Tongue (tissue), 2 donors: ENCODE measurements around the gene CLASP1. TPM values are rescaled to one million over a fixed set of nuclear protein-coding genes. Genes with fewer than 3 reads are reported as not detected.
A peak's percentile ranks its signal among the peaks of the same experiment; 100 is the strongest.

Experiments used
- DNase-seq: peaks from one replicate; pipeline ENCODE4 v3.0.0-alpha.2; 2015
- total RNA-seq: library from RNA; depleted of rRNA; stranded (reverse); fragments of >200 nt; gene quantifications from one replicate; pipeline ENCODE4 v1.2.3, GENCODE V29; 2014

Gene CLASP1
- total RNA-seq, 1 donor from 2014 or later: 163 TPM

DNA sequence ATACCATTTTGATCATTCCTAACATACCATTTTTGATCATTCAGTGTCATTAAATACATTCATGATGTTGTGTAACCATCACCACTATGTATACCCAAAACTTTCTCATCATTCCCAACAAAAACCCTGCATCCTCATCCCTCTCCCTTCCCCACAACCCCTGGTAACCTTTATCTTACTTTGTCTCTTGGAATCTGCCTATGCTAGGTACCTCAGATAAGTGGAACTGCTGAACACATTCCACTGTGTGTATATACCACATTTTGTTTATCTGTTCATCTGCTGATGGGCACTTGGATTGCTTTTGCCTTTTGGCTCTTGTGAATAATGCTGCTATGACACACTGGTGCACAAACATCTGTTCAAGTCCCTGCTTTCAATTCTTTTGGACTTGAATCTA is 280.4 kb downstream of the CLASP1 start:
- no peak for DNase-seq

DNA sequence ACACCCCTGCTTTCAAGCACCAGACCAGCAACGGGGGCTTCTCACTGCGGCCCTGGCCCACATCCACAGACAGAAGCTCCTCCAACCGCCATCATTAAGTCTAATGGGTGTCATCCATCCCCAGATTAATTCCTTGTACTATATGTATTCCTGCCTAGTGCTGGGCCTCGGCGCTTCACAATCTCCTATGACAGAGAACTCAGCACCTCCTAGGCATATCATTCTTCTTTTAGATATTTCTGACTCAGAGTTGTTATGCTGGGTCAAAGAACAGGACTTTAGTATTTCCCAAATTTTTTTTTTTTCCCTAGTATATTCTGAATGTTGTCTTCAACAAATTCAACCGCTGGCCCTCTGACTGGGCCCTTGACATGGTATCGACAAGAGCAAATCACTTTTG is 281.1 kb downstream of the CLASP1 start:
- no peak for DNase-seq

DNA sequence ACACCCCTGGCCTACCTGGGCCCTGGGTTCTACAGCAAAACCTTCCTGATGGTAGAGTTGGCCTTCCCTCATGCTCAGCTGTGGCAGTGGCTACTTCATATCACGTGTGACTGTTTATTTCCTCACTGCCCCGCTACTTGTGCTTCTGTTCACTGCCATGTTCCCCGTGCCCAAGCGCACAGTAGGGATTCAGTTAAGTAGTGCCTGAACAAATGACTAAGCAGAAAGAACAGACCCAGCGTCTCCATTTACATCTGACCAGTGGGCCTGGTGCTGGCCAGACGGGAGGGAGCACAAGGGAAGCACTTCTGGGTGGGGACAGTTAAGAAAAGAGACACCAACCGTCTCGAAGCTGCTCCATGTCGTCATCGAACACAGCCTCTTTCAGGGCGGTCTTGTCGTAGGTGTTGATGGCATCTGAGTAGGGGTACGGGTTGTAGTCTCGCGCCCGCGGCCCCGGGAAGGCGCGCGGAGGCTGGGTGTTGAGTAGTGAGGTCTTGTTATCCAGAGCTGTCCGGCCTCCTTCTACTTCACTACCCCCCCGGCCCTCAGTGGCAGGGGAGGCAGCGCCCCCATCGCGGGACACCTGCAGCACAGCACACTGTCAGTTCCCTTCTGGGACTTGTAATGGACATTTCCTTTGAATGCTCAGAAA is 281.9 kb downstream of the CLASP1 start:
- DNase-seq: no peak

DNA sequence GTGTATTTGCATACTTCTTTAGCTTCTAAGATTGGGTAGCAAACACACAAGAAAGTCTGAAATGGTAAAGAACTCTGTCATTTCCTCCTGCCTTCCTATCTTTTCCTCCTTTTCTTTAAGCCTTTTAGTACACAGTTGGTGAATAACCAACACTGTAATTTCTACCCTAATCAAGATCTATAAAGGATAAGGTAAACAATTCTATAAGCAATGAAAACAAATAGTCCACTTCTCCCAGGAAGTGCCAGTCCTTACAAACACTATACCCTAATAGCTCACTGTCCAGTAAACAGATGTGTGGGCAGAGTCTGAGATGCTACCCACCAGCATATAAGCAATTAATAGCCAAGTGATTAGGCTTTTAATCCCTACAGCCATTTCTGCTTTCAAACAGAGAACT is 283.2 kb downstream of the CLASP1 start:
- DNase-seq: no peak

DNA sequence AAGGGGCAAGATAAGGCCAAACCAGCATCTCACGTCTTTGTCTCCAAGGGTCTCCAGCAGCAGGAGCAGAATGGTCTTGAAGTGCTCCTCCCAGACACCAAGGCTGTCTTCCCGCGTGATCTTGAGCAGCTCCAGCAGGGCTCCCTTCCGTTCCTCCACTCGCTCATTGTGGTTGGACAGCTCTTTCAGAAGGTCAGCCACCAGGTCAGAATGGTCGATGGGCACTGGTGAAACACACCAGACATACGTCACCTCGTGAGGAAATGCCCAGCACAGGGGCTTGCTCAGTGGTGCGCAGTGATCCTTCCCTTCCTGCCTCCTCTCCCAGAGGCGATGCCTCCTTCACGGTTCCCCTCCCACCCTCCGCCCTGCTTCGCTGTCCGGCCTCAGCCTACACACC is 284.2 kb downstream of the CLASP1 start:
- no peak for DNase-seq

DNA sequence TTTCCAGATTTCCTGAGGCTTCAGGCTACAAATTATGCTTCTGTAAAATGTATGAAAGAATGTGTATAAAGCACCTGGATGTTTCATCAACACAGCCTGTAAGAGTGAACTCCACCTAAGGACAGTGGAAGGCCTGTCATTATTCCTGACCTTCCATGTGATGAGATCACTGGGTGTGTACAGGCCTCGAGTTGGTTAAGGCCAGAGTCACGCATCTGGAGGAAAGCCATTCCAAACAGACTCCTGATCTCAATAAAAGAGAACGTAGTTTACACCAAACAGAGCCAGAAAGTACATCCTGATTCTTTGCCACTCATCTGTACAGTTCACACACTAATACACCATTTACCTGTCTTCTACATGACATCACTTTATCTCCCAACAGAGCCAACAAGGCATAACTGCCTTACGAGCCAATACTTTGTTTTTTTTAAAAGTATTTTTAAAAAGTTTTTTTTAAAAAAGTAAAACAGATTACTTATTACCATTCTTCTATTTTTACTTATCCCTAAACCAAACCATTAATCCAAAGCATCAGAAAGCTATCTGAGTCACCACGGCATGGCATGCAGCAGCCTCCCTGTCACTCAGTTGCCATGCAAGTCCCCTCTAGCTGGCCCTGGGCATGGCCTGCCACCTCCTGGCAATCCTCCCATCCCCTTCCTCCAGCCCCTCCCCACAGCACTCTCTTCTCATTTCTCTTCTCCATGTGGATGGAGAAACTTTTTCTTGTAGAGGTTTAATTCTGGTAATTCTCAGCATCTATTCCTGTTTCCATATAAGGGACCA is 285.4 kb downstream of the CLASP1 start:
- DNase-seq: peak; percentile 40

DNA sequence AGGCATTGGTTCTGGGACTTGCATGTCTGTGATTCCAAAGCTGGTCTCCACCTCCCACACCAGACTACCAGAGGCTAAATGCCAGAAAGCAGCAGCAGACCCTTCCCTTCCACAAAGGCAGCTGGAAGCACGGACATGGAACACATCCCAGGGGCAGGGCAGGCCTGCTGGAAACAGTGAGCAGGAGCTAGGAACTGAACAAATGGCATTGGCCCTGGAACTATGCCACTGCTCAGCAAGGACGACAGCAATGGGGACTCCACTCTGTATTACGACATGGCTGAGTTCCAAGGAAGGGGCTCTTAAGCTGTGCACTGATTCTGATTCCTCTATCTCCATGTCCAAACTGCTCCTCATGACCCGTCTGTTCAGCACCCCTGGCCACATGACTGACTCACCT is 286.5 kb downstream of the CLASP1 start:
- peak; percentile 79 for DNase-seq

DNA sequence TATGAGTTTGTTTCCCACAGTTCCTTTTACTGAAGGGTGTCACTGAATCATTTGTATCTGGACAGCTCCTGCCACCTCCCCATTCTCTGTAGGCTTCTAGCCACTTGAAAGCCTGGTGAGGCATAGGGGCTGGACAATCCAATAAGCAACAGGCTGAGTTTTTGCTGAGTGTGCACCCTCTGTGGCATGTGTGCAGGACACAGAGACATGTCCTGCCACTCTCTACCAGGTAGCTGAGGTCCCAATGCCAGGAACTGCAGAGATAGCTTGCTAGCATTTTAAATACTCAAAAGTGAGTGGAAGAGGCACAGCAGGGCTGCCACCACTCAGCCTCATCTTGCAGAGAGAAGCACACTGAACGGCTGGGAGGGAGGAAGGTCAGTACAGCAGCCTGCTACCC is 287.0 kb downstream of the CLASP1 start:
- no peak for DNase-seq

DNA sequence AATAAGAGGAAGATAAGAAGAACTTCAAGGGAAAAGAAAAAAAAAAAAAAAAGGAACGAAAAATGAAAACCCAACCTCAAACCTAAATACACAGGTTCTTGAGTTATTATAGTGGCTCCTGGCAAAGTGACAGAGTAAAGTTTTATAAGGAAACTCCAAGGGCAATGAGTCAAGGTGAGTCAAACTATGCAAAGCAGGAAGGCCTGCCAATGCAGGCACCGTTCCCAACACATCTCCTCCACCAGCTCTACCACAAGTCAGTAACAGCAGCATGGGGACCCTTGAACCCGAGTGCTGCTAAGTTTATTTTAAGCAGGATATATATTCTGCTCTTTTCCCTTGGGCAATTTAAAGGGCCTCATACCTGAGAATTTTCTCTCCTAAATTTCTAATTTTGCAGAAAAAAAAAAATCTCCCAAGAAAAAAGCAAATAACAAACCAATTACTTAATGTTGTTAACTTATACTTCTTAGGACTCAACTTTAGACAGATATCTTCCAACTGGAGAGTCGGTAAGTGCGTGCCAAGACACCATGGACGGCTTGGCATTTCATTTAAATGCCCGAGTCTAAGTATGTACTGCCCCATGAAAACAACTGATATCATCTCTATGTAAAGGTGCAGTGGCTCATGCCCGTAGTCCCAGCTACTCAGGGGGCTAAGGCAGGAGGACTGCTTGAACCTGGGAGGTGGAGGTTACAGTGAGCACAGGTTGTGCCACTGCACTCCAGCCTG is 288.5 kb downstream of the CLASP1 start:
- DNase-seq: no peak

DNA sequence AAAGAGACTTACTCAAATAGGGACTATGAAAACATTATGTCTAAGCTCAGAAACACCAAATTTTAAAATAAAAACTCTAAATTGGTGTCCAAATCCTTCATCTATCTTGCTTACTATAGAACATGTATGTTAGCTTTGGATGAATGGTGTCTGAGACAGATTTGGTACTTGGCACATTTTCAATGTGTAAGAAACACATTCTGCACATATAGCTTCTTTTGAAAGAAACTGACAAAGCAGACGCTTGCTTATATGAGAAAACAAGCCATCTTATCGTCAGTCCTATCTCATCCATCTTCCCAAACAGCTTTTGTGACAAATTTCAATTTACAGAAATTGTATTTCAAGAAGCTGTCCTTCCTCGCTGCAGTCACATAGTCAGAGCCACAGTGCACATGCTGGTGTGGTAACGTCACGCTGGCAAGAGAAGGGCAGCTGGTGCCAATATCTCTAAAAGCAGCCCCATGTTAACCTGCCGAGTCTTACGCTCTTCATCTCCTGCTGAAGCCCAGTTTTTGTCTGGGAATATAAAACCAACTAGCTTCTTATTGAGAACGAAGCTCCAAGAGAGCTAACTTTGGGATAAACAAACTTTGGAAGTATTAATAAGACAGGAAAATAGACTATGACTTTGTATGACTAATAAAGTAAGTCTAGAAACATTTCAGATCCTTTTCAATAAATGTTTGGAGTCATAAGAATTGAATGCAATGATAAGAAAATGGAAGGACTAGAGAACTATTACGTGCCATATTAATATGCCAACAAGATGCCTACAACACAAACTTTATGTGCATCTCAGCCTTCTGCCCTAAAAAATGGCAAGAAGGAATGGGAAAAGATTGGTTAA is 289.3 kb downstream of the CLASP1 start:
- no peak for DNase-seq

DNA sequence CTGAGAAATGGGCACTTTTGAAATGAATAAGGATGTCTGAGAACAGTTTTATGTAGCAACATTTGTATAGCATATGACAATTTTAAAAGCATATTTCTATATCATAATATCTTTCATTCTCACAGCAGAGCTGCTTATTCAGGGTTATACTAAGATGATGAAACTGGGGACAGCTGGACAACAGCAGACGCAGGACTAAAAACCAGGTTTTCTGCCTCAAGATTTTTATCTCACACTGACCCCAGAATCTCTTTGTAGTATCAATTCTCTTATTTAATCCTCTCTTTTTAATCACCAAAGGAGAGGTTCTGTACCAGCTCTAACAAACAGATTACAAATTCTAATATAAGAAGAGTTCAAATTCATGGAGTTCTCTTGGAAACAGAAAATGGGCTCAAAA is 290.1 kb downstream of the CLASP1 start:
- DNase-seq: no peak

DNA sequence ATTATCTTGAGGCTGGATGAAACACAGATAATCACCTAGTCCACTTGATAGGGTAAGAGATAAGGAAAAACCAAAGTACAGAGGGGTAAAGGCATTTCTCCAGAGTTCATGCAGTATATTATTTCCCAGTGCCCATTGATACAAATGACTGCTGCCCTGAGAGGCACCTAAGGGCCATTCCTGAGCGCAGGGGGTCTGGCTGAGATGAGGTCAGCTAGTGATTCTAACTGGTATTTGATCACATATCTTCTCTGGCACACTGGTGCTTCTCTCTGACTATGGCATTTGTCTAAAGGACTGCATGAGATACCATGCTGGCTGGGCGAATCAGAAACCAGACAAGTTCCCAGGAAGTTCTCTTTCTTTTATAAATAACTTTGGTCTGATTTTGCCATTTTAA is 291.0 kb downstream of the CLASP1 start:
- no peak for DNase-seq

DNA sequence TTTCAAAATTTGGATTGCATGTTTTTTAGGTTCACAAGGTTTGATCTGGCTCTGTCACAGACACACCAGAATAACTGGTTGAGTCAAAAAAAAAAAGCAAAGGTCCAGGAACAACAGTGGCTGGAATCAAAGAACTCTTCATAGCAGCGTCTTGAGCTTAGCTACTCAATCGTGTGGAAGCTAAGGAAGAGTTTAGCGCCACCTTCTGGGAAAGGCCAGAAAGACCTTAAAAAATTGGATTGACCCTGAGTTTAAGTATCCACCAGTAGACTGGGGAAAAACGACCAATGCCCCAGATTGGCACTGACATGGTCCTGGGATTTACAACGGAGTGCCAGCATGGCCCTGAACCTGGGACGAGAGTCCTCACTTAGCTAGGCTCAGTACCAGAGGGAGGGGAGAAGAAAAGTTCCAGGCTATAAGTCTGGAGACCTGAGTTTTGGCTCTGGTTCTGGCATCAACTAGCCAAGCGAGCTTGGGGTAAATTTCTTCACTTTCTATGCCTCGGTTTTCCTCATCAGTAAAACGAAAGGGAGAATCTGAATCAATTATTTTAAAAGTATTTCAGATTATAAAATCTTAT is 293.1 kb downstream of the CLASP1 start:
- DNase-seq: peak; percentile 85

DNA sequence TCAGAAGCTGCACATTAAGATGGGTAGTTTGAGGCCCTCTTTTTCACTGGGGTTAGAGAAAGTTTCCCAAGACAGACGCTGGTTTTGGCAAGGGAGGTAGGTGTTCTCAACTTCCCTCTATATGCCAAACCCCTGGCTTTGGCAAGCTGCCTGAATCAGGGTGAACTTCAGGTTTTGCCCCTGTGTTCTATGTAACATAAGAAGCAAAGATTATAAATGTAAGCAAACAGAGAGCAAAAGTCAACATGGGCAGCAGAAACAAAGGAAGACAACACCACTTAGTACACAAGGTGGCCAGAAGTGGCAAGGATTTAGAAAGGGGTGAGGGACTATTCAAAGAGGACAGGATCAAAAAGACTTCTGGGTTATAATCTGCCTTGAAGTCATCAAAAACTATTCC is 293.8 kb downstream of the CLASP1 start:
- DNase-seq: no peak

DNA sequence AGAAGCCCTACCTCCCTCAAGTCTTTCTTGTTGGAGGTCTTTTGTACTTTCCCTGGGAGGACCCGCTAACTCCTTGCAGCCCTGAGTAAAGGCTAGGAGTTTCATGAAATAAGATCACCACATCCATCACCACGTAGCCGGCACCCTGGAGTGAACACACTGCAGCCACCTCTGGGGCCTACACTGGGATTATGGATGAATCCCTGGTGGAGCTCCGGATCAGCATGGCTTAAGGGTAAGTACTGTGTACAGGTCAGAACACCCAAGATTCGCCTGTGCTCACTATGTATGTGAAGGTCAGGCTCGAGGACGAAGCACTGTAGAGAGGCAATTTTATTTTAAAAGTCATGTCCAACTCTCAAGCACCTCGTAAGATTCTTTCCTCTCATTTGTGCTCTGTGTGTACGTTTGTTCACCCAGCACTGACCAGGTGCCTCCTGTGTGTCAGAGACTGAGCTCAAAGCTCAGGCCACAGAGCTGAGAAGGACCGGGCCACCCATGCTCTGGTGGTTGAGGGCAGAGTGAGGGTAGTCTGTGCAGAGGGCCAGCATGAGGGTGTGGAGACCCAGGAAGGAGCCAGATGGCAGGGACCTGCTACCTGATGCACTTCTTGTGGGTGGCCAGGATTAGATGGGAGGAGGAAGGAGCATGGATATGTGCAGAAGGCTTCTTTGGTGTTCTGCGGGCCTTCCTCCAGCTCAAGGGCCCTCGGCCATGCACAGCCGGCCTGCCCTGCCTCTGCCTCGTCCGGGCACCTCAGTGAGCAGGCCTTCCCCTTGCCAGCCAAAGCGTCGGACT is 297.5 kb downstream of the CLASP1 start:
- DNase-seq: no peak

DNA sequence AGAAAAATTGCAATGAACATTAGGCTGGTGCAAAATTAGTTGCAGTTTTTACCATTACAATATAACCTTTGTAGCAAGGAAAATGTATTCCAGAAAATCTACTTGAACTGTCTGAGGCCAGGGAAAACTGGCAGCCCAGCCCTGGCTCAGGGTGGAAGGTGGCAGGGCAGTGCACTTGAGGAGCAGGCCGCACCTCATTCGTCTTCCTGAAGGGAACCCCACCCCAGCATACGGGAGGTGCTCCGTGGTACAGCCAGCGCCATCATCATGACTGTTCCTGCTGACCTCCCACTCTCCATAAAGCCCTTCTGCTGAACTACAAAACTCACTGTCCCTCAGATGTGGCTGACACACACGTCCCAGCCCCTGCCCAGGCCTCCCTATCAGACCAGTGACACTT is 298.4 kb downstream of the CLASP1 start:
- no peak for DNase-seq

DNA sequence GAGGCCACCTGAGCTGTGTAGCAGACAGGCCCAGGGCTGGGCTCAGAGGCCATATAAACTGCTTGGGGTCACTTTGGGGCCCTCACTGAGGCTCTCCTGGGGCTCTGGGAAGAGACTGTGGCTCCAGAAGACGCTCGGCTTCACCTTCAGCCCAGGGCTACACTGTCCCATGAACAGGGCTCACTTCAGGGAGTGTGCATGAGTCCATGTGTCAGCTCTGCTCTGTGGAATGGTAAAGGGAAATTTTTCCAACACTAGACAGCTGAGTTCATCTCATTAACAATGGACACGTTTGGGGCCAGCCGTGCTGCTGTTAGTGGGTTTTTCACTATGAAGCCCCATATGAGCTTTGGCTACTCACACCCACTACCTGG is 298.9 kb downstream of the CLASP1 start:
- DNase-seq: no peak

DNA sequence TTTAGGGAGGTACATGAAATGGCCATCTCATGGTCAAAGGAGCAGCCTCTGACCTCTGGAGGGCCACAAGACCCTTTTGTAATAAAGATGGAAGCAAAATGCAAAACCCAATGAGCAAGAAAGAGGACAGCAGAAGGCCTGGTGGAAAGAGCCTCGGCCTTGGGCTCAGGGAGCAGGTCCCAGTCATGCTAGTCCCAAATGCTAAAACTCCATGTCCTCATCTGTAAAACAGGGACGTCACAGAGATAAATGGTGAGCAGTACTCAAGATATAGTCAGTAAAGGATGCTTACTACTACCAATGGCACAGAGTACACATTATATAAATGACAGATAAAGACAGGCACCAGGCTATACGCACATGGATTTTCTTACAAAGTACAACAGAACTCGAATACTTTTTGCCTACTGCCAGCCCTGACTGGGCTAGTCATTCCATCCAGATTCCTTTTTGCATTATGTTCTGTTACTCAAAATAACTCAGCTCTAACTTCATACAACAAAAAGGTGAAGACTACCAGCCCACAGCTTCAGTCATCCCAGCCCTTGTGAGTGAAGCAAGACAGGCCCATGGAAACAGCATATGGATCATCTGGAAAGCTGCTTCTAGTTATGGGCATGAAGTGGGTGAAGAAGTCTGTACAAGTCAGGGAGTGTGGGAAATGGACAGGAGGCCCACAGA is 299.4 kb downstream of the CLASP1 start:
- no peak for DNase-seq

DNA sequence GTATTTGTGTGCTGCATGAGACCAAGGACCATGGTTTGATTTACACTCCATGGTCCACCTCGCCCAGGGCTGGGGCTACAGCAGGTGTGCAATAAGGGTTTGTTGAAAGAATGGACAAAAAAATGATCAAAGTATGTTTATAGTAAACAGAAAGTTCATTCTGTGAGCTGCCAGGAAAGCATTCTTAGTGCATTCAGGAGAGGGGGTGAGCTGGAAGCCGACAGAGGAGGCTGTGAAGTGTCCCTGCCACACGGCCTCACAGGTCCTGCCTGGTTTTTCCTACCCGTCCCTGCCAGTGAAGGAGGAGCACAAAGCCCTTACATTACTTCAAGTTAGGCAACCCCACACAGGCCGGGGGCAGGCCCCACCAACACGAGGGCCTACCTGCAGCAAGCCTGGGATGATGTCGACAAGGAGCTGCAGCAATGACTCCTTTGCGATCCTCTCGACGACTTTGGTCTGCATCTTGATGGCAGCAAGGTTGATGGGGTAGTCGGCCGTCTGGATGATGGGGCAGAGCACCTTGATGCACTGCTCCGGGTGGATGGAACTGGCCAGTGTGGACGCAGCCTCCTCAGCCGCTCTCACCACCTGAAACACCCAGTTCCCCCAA is 301.0 kb downstream of the CLASP1 start:
- DNase-seq: no peak

DNA sequence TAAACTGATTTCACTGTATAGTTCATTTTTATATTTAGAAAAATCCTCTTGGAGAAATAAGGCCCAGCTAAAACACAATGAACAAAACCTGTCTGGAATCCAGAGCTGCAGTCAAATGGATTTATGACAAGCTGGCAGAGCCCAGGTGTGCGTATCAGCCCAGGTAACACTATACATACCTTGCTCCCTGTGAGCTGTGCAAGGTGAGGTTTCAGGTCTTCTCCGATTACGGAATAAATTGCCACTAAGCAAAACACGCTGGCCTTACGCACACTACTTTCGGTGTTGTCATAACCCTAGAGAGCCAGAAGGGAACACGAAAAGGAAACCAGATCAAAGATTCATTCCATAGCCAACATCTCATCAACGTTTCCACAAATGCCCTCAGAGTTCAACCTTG is 302.4 kb downstream of the CLASP1 start:
- DNase-seq: no peak
